Ishikawa (cell line): ENCODE measurements around the gene ACTA2.

ENCODE experiments used
- CEBPB ChIP-seq: IDR thresholded peaks from 2 replicates; pipeline ENCODE4 v1.6.1; 2012
- EP300 ChIP-seq: IDR thresholded peaks from 2 replicates; pipeline ENCODE4 v1.6.1; 2012; ENCODE audit warnings: borderline replicate concordance
- FOXM1 ChIP-seq: IDR thresholded peaks from 2 replicates; pipeline ENCODE4 v1.6.1; 2012; ENCODE audit warnings: low read depth, borderline replicate concordance
- REST ChIP-seq: IDR thresholded peaks from 2 replicates; pipeline ENCODE4 v1.6.1; 2012; ENCODE audit warnings: low read depth, mild to moderate bottlenecking

- no peak for TF ChIP-seq REST
- TF ChIP-seq EP300, result no peak
- no peak for TF ChIP-seq CEBPB
- TF ChIP-seq FOXM1, result no peak
Observed at GRCh38 chr10:88916986-88917385, 35.6 kb downstream of the ACTA2 start.
